Pons (tissue), 1 donor: ENCODE data around the gene TERT.

Experiments
- DNase-seq: peaks from one replicate; pipeline ENCODE4 v3.0.0-alpha.2; 2016; ENCODE audit warnings: low spot score

TERT gene

DNA sequence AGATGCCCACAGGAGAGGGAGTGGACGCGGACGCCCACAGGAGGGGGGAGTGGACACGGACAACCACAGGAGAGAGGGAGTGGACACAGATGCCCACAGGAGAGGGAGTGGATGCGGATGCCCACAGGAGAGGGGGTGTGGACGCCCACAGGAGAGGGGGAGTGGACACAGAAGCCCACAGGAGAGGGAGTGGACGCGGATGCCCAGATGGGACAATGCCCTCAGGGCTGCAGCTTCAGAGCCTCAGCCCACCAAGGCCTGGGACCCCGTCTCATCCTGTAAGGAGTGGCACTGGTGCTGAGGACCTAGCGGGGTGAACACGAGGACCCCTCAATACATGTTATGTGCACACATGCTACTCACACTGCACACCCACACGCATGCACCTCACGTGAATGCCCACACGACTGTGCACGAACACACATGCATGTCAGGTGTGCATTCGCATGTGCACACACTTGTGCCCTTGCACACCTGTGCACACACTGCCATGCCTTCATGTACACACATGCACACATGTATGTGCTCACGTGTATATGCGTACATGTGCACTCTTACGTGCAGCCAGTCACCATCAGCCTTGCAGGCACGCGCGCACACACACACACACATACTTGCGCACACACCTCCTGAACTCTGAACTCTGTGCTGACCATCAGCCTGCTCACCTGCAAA is 34.9 kb downstream of the TERT start:
- no peak for DNase-seq

DNA sequence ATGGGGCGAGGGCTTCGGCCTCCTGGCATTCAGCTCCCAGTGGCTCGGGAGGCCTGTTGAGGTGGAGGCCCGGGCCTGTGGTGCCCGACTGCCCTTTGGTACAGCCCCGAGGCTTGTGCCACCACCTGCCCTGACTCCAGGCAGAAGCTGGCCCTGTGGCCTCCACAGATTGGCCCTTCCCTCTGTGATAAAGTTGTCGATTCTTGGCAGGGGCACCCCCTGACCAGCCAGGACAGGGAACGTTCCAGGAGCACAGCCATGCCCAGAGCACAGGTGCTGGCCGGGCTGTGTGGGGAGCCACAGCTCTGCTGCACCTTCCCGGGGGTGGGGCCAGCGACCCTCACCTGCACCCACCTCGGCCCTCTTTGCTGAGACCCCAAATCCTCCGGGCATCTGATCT is 37.0 kb downstream of the TERT start:
- no peak for DNase-seq

DNA sequence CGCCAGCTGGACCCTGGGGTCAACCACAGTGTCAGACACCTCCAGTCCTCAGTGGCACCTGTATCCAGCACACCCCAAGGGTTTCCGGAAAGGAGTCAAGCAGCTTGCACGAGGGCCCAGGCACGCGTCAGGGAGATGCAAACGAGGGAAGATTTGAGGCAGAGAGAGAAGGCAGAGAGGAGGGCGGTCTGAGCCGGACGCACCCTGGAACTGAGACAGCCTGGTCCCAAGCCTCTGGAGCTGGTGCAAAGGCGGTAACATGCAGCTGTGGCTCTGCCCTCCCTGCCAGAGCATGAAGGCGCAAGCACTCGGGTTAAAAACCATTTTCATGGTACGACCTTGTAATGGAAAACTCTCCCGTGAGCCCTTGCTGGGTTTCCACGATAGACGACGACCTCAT is 37.5 kb downstream of the TERT start:
- DNase-seq = no peak

DNA sequence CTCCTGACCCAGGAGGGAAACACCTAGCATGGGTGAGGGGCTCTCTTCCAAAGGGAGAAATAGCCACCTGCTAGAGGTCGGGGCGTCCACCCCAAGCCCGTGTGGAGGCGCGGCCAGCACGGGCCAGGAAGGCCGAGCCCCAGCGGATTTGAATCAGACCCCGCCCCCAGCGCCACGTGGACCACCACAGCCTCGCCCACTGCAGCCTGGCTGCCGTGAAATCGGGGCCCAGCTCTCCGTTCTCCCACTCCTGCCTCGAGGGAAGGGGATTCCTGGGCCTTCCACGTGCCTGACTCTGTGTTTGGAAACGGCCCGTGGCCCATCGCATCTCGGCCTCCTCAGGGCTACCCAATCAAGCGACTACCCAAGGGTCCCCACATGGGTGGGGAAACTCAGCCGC is 38.1 kb downstream of the TERT start:
- no peak for DNase-seq

DNA sequence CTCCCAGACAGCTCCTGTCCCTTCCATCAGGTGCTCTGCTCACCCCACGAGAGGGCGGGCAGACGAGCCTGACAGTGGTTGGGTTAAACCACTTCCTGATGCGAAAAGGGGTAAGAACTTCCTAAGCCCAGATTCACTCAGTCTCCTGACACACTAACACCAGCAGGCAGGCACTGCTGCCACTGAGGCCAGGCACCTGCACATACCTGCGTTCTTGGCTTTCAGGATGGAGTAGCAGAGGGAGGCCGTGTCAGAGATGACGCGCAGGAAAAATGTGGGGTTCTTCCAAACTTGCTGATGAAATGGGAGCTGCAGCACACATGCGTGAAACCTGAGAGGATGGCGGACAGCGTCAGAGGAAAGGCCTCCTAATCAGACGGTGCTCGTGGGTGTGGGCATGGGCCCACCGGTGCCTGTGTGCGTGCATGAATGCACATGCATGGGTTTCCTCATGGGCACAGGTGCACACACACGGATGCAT is 39.7 kb downstream of the TERT start:
- no peak for DNase-seq

DNA sequence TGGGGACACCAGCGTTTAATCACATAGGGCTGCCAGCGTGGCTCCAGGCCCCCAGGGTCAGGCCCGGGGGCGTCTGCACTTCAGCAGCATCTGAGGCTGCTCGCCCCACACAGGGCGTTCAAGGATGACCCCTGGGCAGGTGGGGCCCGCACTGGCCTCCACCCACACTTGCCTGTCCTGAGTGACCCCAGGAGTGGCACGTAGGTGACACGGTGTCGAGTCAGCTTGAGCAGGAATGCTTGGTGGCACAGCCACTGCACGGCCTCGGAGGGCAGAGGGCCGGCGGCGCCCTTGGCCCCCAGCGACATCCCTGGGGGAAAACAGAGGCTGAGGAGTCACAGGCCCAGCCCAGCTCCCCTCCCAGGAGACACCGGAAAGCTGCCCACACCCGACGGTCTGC is 40.7 kb downstream of the TERT start:
- no peak for DNase-seq

DNA sequence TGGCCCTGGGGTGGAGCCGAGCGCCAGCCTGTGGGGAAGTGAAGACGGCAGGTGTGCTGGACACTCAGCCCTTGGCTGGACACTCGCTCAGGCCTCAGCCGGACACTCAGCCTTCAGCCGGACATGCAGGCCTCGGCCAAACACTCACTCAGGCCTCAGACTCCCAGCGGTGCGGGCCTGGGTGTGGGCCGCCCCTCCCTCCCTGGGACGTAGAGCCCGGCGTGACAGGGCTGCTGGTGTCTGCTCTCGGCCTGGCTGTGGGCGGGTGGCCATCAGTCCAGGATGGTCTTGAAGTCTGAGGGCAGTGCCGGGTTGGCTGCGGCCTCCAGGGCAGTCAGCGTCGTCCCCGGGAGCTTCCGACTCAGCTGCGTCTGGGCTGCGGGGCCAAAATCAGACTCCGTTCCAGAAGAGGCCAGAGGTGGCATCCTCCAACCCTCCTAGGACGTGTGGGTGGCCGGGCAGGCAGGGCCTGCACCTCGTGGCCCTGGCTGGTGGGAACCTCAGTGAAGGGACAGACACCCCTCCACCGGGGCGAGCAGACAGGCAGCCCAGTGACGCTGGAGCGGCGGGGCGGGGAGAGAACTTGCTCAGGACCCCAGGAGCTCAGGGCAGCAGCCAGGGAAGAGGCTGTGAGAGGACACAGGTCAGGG is 41.3 kb downstream of the TERT start:
- no peak for DNase-seq

DNA sequence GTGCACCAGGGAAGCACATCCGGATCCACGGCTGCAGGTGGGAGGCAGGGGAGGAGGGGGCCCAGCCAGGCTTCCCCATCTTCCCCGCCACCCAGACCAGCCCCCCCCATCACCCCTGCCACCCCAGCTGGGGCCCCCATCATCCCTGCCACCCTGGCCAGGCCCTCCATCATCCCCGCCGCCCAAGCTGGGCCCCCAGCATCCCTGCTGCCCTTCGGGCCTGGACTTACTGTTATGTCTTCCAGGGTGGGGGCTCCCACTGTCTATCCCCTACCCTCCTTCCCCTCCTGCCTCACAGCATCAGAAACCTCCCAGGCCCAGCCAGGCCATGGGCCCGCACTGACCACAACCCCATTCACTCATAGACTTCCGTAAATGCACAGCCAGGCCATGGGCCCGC is 42.2 kb downstream of the TERT start:
- DNase-seq = no peak

DNA sequence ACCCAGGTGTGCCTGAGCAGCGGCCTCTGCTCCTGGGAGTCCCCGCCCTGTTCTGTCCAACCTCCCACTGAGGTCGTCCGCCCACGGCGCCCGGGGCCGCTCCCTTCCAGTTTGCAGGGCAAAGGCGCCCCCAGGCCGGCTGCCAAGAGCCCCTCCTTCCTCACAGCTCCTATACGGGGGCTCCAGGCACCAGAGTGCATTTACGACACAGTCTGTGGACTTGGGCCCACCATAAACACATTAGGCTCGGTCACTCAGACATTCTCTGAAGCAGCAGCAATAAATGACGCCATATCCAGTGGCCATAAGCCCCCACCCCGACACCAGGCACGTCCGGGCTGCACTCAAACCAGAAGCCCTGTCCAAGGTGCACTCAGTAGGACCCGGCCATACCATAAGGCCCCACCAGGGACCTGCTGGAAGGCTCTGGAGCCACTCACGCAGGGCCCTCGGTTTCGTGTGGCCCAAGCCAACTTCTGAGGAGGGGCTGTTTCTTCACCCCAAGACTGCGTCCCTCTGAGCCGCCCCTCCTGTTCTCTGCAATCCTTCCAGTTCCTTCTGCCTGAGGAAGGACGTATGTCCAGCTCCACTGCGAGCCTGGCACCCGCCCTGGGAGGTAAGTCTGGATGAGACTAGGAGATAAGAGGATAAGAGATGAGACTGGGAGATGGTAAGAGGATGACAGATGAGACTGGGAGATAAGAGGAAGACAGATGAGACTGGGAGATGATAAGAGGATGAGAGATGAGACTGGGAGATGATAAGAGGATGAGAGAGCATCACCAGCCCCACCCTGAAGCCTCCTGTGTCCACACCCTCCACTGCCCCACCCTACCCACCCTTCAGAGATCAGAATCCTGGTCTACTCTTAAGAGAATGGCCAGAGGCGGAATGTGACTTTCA is 42.9 kb downstream of the TERT start:
- no peak for DNase-seq

DNA sequence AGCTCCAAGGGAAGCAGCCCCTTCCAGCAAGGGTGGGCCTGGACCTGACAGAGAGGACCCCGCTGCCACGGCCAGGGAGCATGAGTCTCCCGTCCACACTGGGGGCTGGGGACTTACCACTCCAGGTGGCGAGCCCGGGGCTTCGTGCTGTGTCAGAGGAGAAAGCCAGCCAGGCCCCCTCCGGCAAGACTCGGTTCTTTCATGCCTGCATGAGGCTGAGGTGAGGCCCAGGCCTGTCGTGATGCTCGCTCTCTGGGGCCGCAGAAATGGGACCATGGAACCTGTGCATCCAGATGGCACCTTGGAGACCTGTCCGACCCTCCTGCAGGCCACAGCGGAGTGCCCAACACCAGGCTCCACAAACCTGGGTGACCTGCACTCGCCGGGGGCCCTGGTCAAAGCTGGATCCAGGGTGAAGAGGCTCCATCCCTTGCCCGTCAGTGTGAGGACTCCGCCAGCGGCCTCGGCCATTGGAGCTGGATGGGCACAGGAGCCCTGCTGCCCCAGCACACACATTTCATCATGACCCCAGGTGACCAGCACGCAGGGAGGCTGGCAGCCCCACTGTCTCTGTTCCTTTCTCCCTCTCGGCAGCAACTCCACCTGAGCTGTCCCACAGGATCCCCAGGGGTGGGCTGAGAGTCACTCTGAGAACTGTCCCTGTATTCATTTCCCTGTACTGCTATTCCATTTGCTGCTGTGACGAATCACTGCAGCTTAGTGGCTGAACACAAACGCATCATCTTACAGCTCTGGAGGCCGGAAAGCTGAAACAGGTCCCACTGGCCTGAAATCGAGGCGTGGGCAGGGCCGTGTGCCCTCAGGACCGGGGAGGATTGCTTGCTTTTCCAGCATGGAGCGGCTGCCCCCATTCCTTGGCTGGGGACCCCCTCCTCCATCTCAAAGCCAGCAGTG is 45.2 kb downstream of the TERT start:
- DNase-seq = no peak

DNA sequence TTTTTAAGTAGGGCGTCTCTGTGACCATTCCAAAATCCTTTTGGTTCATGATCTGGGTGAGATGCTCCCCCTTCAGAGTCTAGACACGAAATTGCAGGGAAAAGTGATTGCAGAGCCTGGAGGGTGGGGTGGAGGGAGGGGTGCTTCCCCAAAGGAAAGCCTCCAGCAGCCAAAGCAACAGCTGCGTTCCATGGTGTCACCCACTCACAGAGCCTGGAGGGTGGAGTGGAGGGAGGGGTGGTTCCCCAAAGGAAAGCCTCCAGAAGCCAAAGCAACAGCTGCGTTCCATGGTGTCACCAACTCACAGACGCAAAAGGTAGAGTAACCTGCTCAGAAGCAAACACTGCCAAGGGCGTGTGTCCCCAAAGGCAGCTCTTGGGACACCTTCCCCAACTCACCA is 47.1 kb downstream of the TERT start:
- DNase-seq = no peak

DNA sequence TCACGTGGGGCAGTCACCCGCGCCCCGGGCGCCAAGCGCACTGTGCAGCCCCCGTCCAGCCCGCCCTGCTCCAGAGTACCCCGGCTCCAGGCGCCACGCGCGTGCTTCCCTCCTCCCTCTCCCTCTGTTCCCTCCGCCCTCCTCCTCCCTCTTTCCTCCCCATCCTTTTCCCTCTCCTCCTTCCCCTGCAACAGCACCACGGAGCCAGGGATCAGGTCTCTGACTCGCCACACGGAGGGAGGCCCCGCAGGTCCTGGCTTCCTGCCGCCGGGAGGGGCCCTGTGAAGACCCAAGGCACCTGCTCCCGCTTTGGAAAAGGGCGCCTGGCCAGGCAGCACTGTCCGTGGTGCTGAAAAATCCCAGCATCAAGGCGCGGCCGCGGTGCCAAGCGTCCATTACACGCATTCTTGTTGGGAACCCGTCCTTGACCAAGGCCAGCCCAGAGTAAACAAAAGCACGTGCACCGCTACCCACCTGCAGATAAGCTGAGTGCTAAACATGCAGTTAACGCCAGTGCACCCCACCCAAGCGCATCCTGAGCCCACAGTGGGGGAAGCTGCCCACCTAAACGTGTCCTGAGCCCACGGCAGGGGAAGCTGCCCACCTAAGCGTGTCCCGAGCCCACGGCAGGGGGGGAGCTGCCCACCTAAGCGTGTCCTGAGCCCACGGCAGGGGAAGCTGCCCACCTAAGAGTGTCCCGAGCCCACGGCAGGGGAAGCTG is 48.0 kb downstream of the TERT start:
- DNase-seq = no peak

DNA sequence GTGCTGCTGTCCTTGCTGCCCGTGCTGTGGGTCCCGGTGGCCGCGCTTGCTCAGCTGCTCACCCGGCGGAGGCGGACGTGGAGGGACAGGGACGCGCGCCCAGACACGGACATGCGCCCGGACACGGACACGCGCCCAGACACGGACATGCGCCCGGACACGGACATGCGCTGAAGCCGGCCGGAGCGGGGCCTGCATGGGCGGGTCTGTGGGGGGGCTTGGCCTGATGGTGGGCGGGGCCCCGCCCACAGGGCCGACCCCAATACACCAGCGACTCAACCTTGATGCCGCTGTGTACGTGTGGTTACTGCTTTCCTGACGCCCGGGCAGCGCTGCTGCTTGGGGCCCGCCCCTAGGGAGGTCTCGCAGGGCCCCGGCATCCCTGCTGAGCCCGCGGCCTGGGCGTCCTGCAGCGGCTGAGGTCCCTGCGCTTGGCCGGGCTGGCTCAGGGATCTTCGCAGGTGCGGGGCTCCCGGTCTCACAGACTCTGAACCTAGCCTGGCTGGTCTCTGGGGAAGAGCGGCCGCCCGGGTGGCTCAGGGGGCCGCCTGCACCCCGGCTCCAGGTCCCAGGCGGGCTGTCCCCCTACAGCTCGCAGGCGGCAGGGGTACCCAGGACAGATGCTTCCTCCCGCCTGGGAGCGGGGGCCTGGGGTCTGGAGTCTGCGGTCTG is 48.8 kb downstream of the TERT start:
- no peak for DNase-seq

DNA sequence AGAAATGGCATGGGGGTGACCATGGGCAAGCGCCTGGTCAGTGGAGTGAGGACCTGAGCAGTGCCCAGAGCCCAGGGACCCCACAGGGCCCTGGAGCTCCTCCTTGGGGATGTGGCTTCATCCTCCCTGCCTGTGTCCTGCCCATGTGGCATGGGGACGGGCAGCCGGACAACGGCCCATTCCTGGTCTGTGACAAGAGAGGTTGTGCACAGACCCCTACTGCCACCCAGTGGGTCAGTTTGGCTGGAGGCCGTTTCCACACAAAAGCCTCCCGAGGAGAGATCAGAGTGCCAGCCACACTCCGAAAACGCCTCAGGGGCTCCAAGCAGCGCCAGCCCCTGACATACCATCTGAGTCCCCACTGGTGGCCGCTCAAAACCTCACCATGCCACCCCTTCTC is 49.9 kb downstream of the TERT start:
- peak; percentile 3 for DNase-seq

DNA sequence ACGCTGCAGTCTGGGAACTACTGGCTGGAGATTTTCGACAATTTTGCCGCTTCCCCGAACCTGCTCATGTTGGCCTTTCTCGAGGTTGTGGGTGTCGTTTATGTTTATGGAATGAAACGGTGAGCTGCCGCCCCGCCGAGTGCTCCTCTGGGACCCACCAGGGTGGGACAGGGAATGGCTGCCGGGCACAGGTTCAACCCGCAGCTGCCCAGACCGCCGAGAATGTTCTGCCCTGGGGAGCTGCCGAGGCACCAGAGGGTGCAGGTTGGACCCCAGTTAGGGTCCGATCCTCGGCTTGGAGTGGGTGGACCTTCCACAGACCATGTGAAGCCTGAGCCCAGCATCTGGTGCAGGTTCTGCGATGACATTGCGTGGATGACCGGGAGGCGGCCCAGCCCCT is 50.6 kb downstream of the TERT start:
- no peak for DNase-seq

DNA sequence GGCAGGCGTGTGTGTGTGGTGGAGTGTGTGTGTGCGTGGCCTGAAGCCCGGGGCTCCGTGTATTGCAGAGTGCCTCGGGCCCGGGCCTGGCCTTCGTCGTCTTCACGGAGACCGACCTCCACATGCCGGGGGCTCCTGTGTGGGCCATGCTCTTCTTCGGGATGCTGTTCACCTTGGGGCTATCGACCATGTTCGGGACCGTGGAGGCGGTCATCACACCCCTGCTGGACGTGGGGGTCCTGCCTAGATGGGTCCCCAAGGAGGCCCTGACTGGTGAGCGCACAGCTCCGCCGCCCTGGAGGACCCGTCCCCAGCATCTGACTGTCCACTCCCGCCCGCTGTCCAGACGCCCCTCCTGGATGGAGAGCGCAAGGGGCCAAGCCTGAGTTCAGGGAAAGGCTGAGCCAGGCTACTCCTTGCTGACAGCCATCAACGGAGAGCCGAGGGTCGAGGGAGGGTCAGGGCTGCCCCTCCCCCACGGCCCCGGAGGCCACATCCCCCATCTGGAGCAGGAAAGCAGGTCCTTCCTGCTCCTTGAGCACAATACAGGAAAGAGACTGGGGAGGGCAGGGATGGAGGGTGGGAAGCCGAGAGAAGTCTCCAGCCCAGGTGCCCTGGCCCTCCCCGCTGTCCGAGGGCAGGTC is 51.3 kb downstream of the TERT start:
- no peak for DNase-seq

DNA sequence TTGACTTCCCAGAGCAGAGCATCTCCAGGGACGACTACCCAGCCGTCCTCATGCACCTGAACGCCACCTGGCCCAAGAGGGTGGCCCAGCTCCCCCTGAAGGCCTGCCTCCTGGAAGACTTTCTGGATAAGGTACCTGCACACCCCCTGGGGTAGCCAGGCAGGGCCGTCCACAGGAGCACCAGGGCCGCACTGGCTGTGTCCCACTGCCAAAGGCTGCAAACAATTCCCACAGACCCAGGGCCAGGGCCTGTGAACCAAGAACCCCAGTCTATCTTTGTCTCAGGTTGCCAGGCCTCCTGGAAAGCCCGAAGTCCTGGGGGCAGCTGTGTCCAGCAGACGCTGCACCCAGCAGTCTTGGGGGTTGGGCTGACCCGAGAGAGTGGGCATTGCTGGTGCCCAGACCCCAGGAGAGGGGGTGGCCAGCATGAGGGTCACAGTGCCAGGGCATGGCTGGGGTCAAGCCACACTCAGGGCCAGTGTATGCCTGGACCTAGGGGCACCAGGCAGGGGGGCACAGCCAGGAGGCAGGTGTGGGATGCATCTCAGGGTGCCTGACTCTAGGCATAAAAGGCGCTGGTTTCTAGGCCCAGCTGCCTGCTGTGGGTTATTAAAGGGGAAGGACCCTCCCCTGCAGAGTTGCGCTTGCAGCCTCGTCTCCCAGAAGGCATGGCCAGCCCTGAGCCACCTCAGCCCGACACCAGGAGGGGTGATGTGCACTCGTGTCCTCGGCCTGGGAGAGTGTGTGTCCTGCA is 52.0 kb downstream of the TERT start:
- no peak for DNase-seq

DNA sequence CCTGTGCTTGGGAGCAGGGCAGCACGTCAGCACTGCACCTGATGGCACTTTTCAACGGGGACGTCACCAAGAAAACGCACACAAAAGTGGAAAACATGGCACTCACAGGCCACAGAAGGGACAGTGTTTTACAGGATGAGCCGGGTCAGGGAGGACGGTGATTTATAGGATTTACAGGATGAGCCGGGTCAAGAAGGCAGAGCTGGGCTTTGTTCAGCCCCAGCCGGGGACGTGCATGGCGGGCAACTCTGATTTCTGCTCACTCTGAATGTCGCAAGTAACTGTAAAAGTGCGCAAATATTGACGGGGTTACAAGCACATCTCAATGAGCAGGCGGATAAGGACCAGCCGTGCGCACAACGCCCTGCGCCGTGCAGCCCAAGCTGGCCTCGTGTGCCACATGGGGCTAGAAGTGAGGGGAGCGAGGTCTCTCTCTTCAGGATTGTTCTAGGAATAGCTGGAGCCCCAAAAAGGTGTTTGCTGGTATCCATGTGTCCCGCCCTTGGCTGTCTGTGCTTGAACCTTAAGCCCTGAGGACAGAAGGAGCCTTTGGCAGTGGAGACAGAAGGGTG is 53.3 kb downstream of the TERT start:
- no peak for DNase-seq
